B cell (primary cell): ENCODE measurements around the gene DLX3.

Experiments used
- EZH2 ChIP-seq: IDR thresholded peaks from 2 replicates; pipeline ENCODE4 v1.6.1; 2012; ENCODE audit warnings: borderline replicate concordance, low read depth, mild to moderate bottlenecking, moderate library complexity, low read length; ENCODE audit not compliant: insufficient read depth, poor library complexity, severe bottlenecking
- TF ChIP-seq, protein P1 (sequence below): fragments of 200-600 bp; IDR thresholded peaks from one replicate; pipeline ENCODE4 v1.8.0; 2022; ENCODE audit warnings: antibody characterized with exemption, mild to moderate bottlenecking

- TF ChIP-seq, protein P1, sequence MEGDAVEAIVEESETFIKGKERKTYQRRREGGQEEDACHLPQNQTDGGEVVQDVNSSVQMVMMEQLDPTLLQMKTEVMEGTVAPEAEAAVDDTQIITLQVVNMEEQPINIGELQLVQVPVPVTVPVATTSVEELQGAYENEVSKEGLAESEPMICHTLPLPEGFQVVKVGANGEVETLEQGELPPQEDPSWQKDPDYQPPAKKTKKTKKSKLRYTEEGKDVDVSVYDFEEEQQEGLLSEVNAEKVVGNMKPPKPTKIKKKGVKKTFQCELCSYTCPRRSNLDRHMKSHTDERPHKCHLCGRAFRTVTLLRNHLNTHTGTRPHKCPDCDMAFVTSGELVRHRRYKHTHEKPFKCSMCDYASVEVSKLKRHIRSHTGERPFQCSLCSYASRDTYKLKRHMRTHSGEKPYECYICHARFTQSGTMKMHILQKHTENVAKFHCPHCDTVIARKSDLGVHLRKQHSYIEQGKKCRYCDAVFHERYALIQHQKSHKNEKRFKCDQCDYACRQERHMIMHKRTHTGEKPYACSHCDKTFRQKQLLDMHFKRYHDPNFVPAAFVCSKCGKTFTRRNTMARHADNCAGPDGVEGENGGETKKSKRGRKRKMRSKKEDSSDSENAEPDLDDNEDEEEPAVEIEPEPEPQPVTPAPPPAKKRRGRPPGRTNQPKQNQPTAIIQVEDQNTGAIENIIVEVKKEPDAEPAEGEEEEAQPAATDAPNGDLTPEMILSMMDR: no peak
- TF ChIP-seq EZH2: no peak
These were observed 4.1 kb downstream of the DLX3 start for GRCh38 chr17:49990921-49991320.
